Measurements from ENCODE around the gene FAM163B.

DNA sequence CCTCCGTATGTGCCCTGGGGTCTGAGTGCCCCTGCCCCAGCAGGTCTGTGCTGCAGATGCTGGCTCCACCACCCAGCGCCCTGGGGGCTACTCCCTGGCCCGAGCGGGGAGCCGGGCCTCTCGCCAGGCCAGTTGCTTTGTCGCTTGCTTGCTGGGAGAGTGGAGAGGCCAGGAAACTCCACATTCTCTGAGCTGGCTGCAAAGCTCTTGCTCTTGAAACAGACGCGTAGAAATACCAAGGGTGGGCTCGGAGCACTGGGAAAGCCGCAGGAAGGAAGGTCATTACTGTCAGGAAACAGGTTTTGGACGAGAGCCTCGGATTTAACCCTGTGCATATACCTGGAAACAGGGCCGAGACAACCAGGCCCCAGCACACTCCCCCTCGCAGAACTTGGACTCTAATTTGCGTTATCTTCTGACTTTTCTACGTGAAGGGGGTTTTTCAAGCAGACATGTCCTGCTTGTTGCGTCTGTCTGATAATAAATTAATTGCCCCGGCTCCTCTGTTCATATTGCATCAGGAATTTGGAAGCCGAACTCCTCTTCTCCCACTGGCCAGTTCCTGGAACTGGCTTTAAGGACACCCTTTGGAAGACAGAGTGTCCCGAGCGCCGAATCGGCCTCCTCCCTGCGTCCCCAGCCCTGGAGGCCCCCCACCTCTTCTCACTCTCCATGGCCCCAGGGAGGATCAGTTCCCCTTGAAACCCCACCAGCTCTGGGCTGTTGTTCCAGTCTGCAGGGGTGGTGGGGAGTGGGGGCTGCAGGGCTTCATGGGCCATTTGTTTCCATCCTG is 63.5 kb downstream of the FAM163B start:
- TF ChIP-seq CTCF (conservative IDR thresholded peaks at IDR 0.05 in 1 of 2, IDR thresholded peaks at IDR 0.05 in 1 of 2; ENCODE audit: extremely low read depth in 1 of 2, insufficient read depth in 1 of 2, low read depth in 1 of 2, low read length in 2 of 2) (no peak), EZH2 (IDR thresholded peaks at IDR 0.05; ENCODE audit: borderline replicate concordance, low read length) (no peak)

Measured in mammary epithelial cell (primary cell).